Activated CD8-positive, alpha-beta T cell treated with anti-CD3 and anti-CD28 coated beads for 36 hours (primary cell): ENCODE data around the gene RHBDF2. TPM values are rescaled to one million over a fixed set of nuclear protein-coding genes. Genes with fewer than 3 reads are reported as not detected.

Source experiments
- ATAC-seq: fragments of 200-7000 bp; cut with Tn5 transposase; one replicate; pipeline ENCODE4 v1.10.0; 2021; ENCODE audit warnings: mild to moderate bottlenecking, moderate library complexity
- CTCF ChIA-PET: fragments of 350-600 bp; sonication (Branson Sonifier 250); formaldehyde crosslinking; loops from one replicate; lab custom pipeline; 2021; ENCODE audit warnings: antibody characterized with exemption; lab: Charles Lee
- POLR2A ChIA-PET: fragments of 350-600 bp; sonication (Branson Sonifier 250); formaldehyde crosslinking; loops from one replicate; lab custom pipeline; 2021; ENCODE audit warnings: antibody characterized with exemption; lab: Charles Lee
- DNase-seq: peaks from one replicate; pipeline ENCODE4 v3.0.0-alpha.2; 2020
- H3K27ac Mint-ChIP-seq: one replicate; pipeline ENCODE4 v1.8.0; 2021; ENCODE audit warnings: mild to moderate bottlenecking, mixed read lengths
- H3K27me3 Mint-ChIP-seq: one replicate; pipeline ENCODE4 v1.8.0; 2021; ENCODE audit warnings: mixed read lengths
- H3K36me3 Mint-ChIP-seq: one replicate; pipeline ENCODE4 v1.8.0; 2021; ENCODE audit warnings: low read depth, mixed read lengths
- H3K4me1 Mint-ChIP-seq: one replicate; pipeline ENCODE4 v1.8.0; 2021; ENCODE audit warnings: low read depth, mixed read lengths
- H3K4me3 Mint-ChIP-seq: one replicate; pipeline ENCODE4 v1.8.0; 2021; ENCODE audit warnings: mild to moderate bottlenecking, moderate library complexity, mixed read lengths
- H3K9me3 Mint-ChIP-seq: one replicate; pipeline ENCODE4 v1.8.0; 2021; ENCODE audit warnings: mixed read lengths
- CTCF ChIP-seq: fragments of 200-600 bp; IDR thresholded peaks from one replicate; pipeline ENCODE4 v1.8.0; 2022; ENCODE audit warnings: antibody characterized with exemption, mild to moderate bottlenecking
- intact Hi-C: fragments of 100-400 bp; cut with micrococcal nuclease; formaldehyde crosslinking; loops from one replicate; pipeline ENCODE4 v1.10.0; 2022
- total RNA-seq, 2 experiments: library from RNA; stranded (reverse); gene quantifications; one replicate each; pipeline ENCODE4 v1.2.3, GENCODE V29; 2021

RHBDF2 gene
- total RNA-seq, 2 experiments from 2014 or later, result 19.9 to 20.4 TPM

DNA sequence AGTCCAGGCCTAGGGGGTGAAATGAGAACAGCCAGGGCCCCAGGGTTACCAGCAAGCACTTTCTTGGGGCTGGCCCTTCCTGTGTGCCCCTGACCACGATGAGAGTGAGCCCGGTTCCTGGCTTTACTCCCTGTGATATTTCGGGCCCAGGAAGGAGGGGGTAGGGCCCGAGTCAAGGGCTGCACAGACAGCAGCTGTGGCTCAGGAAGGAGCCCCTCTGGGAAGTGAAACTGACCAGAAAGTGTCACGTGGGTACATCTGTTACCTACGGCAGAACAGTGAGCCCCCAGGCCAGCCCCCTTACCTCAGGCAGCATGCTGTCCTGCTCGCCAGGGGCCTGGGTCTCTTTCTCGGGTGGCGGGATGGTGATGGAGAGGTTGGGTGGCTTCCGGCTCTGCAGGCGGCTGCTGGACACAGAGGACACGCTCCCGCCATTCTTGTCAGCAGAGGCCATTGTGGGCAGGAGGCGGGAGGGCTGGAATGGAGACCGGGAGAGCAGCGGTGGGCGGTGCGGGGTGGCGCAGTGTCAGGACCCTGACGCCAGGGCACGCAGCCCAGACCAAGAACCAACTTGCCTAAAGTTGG is 20.1 kb downstream of the RHBDF2 start:
- ChIA-PET CTCF (interaction anchor here (1.0 to 1.9 kb wide), 5 partner anchors 12 to 83 kb away, joined by 3 to 6 read pairs (median 3); no protein-coding TSS in a partner anchor), POLR2A (interaction anchor here (0.9 kb wide), 1 partner anchor 11 kb away, joined by 3 read pairs; no protein-coding TSS in a partner anchor)
- no peak overlapping the region for H3K27ac Mint-ChIP-seq
- TF ChIP-seq CTCF, result no peak
- H3K36me3 Mint-ChIP-seq, result peaks cover 21% of the 10 kb centered on the region
- H3K27me3 Mint-ChIP-seq, result no peaks in the 10 kb centered on the region
- no peaks in the 10 kb centered on the region for H3K9me3 Mint-ChIP-seq
- peak; percentile 19 for DNase-seq
- intact Hi-C loops, result no loop called here
- H3K4me3 Mint-ChIP-seq, result no peak overlapping the region
- H3K4me1 Mint-ChIP-seq, result peaks cover 15% of the 10 kb centered on the region
- peak; percentile 52 for ATAC-seq

- no peaks in the 10 kb centered on the region for H3K27me3 Mint-ChIP-seq
- H3K4me3 Mint-ChIP-seq, result no peak overlapping the region
- CTCF ChIA-PET, result interaction anchor here (1.0 to 1.9 kb wide), 5 partner anchors 12 to 83 kb away, joined by 3 to 6 read pairs (median 3); no protein-coding TSS in a partner anchor
- intact Hi-C loops, result no loop called here
- DNase-seq (peak; percentile 45), ATAC-seq (peak; percentile 74)
- POLR2A ChIA-PET, result interaction anchor here (0.9 kb wide), 2 partner anchors 8 to 12 kb away, joined by 3 read pairs; no protein-coding TSS in a partner anchor
- no peak overlapping the region for H3K27ac Mint-ChIP-seq
- no peak for TF ChIP-seq CTCF
- peaks cover 15% of the 10 kb centered on the region for H3K4me1 Mint-ChIP-seq
- no peaks in the 10 kb centered on the region for H3K9me3 Mint-ChIP-seq
- H3K36me3 Mint-ChIP-seq, result peaks cover 21% of the 10 kb centered on the region
These were observed 20.6 kb downstream of the RHBDF2 start for GRCh38 chr17:76480632-76481031.

GRCh38 chr17:76479515-76480060 is 21.6 kb downstream of the RHBDF2 start:
- intact Hi-C loops, result no loop called here
- H3K36me3 Mint-ChIP-seq, result peaks cover 21% of the 10 kb centered on the region
- H3K4me1 Mint-ChIP-seq, result peaks cover 13% of the 10 kb centered on the region
- no peak for TF ChIP-seq CTCF
- no peak overlapping the region for H3K4me3 Mint-ChIP-seq
- ChIA-PET POLR2A (interaction anchor here (0.9 kb wide), 1 partner anchor 9 kb away, joined by 3 read pairs; no protein-coding TSS in a partner anchor), CTCF (interaction anchor here (1.3 to 1.4 kb wide), 2 partner anchors 43 to 45 kb away, joined by 3 to 6 read pairs; no protein-coding TSS in a partner anchor)
- H3K27ac Mint-ChIP-seq, result no peak overlapping the region
- ATAC-seq (no peak), DNase-seq (no peak)
- no peaks in the 10 kb centered on the region for H3K9me3 Mint-ChIP-seq
- no peaks in the 10 kb centered on the region for H3K27me3 Mint-ChIP-seq

DNA sequence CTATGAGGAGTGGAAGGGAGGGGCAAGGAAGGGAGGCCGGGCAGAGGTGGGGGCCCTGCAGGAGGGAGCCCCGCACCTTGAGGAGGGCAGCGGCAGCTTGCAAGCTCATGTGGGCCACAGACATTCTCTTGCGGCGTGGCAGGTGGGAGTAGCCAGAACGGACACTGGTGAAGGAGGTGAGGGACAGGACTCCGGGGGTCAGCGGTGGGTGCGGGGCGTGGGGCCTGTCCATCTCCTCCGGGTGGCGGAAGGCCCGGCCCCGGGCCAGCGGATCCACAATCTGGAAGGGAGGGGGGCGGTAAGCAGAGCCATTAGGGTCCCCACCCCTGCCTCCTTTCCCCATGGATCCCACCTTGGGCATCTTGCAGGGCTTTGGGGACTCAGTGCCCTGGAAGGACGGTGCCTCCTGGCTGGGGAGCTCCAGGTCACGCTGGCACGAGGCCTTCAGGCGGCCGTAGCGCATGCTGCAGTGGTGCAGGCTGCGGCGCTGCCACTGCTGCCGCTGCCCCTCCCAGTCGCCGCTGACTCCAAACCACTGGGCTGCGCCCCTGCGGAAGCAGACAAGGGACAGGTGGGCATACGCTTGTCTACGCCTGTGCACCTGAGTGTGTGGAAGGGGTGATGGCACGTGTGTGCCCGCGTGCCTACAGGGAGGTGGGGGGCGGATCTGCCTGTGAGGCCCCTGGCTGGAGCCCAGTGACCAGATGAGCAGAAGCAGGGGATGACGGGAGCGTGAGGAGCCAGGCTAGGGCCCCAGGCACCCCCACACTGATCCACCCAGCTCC is 22.3 kb downstream of the RHBDF2 start:
- POLR2A ChIA-PET, result no interaction called here
- peaks cover 16% of the 10 kb centered on the region for H3K36me3 Mint-ChIP-seq
- DNase-seq (no peak), ATAC-seq (no peak)
- no peaks in the 10 kb centered on the region for H3K27me3 Mint-ChIP-seq
- no peak for TF ChIP-seq CTCF
- CTCF ChIA-PET, result interaction anchor here (0.6 to 1.7 kb wide), 2 partner anchors 12 to 28 kb away, joined by 3 to 5 read pairs; partner anchors contain the start of gene AANAT
- intact Hi-C loops, result no loop called here
- H3K9me3 Mint-ChIP-seq, result no peaks in the 10 kb centered on the region
- peaks cover 13% of the 10 kb centered on the region for H3K4me1 Mint-ChIP-seq
- no peak overlapping the region for H3K4me3 Mint-ChIP-seq
- no peak overlapping the region for H3K27ac Mint-ChIP-seq
